Hematopoietic multipotent progenitor cell treated with erythropoietin and hydrocortisone succinate and interleukin-3 and kit ligand, for 8 days (in vitro differentiated cells): ENCODE measurements around the gene CASP1.
"Not testable (repeated sequence)": the region's sequence is repeated elsewhere in the genome, so short reads cannot be mapped to it uniquely, and the experiment has no call there.

Experiments used
- DNase-seq: peaks from one replicate; pipeline ENCODE4 v3.0.0-alpha.2; 2015

CASP1 gene

DNA sequence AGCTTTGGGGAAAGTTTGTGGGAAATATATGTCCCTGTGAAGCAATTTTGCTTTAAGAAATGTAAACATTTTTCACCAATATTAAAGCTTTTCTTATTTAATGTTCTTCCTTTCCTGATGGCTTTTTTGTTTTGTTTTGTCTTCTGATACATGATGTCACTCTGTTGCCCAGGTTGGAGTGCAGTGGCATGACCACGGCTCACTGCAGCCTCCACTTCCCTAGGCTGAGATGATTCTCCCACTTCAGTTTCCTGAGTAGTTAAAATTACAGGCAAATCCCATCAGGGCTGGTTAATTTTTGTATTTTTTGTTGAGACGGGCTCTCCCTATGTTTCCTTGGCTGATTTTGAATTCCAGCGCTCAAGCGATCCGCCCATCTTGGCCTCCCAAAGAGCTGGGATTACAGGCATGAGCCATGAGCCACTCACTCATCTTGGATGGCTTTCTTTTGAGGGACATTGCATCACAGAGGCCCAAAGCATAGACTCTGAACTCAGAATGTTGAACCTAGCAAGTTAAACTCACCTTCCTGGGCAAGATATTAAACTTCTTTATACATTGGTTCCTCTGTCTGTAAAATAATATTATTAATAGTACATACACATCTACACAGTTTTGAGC, 10.8 kb upstream of the CASP1 start:
- DNase-seq = no peak

DNA sequence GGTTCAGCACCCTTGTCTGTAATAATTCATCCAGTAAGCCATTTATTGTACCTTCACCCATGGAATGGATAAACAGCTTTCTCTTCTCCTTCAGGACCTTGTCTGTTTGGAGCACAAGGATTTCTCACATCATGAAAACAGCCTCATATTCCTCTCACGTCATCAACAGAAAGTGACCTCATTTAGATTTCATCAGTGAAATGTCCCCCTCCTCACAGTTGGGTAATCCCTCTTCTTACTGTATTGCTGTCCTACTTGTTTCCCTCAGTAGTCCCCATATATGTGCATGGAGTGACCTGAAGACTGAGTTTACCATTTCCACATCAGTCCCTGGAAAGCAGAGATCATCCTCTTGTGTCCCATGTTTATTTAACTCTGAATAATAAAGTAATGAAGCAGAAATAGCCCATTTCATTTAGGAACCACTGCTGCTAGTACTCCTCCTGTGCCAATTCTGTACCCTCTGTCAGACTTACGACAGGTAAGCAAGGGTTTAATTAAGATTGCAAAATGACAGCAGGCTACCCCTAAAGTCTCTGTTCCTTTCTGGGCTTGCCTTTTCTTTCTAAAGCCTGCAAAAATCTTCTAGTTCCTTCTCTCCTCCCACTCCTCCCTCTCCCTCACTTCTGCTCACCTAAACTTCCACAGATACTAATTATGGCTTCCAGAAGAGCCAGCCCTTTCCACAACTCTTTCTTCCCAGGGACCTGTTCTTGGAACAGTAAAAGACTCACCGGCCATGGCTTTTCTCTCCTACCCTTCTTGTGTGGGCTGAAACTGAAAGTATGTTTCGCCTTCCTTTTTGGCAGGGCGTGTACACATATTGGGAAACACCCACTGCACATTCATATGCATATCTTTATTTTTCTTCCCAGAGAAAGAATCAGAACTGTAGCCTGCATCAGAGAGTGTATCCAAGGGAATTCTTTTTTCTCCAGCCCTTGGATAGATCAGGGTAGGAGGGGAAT, 9.9 kb upstream of the CASP1 start, which contains the start of gene CARD16:
Gene CARD16 (minus strand): TSS at position 779 of the 968 bp plus-strand sequence. CDS start 38 bp downstream, at position 741.
- peak; percentile 65 for DNase-seq

DNA sequence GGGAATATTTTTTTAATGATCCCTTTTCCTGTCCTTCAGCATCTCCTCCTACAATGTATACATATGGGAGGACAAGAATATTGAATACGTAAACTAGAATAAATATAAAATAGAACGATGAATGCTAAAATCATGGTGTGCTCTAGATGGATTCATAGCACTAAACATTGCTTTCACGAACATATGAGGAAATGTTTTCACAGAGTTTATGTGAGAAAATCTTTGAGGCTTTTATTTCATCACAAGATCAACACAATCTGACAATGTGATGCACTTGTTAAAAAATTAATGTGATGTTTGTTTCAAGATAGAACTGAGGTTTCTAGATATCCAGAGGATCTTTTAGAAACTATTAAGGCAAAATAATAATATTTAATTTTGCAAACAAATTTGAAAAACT, 7.2 kb upstream of the CASP1 start:
- no peak for DNase-seq

DNA sequence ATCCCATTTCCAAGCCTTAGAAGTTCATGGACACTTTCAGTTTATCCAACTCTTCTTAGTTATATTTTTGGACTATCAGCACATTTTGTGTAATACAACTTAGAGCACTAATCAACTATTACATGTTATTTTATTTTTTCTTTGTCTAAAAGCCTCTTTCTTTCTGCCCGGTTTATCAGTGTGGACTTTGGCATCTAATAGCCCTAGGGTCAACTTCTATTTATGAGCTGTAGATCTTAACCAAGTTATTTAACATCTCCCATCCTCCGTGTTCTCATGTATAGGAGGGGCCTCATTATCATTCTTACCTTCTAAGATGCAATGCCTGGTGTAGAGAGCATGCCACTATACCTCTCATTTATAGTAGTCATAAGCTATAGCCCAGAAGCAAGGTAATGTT, 5.8 kb upstream of the CASP1 start:
- no peak for DNase-seq

DNA sequence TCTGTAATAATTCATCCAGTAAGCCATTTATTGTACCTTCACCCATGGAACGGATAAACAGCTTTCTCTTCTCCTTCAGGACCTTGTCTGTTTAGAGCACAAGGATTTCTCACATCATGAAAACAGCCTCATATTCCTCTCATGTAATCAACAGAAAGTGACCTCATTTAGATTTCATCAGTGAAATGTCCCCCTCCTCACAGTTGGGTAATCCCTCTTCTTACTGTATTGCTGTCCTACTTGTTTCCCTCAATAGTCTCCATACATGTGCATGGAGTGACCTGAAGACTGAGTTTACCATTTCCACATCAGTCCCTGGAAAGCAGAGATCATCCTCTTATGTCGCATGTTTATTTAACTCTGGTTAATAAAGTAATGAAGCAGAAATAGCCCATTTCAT, 556 bp downstream of the CASP1 start:
- not testable (repeated sequence) for DNase-seq

DNA sequence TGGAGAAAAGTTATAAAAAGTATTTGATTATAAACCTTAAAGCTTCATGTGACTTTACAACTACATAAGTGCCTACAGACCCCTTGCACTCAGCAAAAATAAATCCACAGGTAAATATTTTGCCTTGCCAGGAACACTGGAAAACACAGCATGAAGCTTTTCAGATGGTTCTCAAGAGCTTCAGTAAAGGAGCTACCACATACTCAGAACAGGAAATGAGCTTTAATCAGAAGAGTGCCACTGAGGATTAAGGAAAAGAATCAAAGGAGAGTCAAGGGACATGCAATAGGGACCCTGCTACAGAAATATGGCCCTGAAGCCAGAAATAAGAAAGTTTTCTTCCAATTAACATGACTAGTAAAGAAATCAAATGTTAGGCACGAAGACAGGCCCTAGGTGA, 1.2 kb downstream of the CASP1 start:
- DNase-seq = no peak

DNA sequence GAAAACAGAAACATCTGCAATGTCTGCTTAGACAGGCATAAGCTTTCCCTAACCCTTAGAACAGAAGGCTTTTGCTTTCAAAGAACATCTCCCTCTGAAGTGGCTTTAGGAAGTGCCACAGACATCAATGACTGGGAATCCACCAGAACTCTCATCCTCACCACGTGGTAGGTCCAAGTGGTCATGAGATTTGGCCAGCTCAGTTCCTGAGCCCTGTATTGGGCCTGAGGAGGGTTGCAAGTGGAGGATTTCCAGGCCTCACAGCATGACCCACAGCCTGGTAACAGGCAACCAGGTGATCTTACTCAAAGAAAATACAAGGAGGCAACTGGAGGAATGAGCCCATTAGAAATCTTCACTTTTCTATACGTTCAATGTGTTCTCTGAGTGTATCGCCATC, 1.6 kb downstream of the CASP1 start:
- DNase-seq = no peak

DNA sequence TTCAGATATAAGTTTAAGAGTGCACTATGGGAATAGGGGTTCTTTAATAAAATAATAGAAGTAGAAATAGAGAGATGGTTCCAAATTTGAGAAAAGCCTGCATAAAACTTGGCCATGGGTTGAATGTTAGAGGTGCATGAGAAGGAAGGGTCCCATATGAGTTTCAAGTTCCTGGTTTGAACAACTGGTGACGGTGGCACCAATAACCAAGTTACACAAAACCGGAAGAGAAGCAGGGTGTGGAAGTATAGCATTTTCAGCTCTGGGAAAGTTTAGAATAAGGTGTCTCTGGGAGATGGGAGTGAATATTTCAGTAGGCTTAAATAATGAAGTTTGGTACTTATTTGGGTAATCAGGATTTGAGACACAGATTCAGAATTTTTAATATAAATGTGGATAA, 2.4 kb downstream of the CASP1 start:
- no peak for DNase-seq

DNA sequence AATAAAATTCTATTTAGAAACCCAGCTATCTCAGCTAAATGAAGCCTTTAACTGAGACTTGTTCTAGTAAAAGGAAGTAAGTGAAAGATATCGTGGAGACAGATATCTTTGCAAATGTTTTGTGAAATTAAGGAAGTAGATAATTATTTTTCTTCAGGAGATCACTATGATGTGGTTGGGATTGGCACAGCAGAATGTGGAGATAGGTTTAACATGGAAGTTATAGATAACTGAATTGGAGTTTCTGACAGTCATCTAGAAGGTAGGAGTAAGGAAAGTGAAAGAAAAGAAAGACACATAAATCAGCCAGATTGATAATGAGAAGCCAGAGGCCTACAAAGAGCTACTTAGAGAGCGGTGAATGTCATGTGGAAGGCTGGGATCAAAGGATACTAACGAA, 7.3 kb downstream of the CASP1 start:
- DNase-seq = peak; percentile 42

DNA sequence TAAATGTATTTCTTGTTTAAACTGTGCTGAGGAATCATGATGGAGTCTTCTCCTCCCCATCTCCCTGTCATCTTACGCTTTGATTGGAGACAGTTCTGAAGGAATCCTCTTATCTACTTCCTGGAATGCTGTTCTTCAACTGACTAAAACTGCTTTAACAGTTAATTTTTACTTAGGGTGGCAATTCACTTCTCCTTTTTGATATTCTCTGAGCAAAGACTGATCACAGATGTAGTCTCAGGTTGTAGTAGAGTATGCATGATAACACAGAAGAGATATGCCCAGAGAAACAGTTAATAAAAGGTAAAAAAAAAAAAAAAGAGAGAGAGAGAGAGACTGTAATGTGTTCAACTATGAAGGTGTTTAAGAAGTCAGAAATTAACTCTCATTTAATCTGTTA, 10.6 kb downstream of the CASP1 start:
- no peak for DNase-seq

DNA sequence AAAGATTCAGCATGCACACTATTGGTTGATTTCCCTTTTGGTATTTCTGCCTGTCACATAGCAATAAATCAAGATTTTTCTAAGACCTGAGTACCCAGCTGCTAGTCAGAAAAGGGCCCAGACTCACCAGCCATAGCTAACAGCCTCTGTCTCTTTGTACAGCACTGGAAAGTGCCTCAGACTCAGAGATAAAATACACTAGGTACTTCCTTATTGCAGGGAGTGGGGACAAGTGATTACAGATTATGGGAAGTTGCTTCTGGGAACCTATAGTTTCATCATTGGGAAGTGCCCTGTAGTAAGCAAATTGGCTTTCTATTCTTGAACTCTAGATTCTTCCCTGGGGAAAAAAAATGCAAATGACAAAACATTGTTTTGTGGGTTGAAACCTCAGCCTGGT, 11.9 kb downstream of the CASP1 start, which contains the start of gene CASP5:
Gene CASP5 (minus strand): TSS at position 166 of the 400 bp plus-strand sequence. CDS start 32 bp downstream, at position 134.
- no peak for DNase-seq

DNA sequence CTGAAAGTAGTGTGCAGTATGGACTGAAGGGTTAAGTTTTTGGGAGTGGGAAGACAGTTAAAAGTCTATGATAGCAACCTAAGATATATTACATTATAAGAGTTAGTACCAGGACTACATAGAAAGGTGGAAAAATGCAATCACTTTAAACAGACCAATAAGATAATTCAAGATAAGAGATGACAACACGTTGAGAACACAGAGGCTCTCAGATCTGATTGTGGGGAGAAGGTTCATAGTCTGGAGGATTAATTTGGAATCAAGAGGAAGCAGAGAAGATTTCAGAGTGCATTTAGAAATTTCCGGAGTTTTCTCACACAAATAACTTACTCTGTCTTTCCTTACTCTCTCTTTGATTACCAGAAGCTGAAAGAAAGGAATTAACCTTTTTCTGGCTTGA, 12.4 kb downstream of the CASP1 start:
- no peak for DNase-seq

DNA sequence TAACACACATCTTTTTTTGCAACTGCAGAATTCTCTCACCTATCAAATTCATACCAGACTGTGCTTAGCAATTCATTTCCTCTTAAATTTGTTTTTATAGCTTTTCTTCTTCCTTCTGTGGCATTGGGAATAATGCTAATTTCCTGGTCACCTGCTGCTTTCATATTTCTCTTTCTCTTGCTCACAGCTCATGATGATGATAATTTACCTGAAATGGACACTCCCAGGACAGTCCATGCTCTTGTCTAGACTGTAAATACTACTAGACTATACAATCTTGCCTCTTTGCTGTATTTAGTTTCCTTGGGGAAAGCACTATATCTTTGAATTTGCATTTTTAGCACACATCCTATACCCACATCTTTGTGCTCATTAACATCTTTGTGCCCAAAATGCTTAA, 27.5 kb downstream of the CASP1 start:
- DNase-seq = no peak

DNA sequence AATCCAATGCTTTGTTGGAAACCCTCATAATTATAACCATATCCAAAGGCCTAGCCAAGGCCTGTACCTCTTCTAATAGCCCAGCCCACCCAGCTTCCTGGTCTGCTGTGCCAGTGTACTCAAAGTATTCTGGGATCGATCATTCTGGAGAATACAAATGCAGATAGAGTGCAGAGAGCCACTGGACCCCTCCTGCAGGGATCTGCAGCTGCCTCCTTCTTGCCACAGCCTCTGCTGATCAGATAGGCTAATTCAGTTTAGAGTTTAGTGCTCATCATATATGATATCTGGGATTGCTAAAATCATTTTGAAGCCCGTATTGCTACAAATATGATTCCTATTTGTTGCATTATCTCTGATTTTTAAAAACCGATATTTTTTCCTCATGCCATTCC, 29.5 kb downstream of the CASP1 start:
- no peak for DNase-seq

DNA sequence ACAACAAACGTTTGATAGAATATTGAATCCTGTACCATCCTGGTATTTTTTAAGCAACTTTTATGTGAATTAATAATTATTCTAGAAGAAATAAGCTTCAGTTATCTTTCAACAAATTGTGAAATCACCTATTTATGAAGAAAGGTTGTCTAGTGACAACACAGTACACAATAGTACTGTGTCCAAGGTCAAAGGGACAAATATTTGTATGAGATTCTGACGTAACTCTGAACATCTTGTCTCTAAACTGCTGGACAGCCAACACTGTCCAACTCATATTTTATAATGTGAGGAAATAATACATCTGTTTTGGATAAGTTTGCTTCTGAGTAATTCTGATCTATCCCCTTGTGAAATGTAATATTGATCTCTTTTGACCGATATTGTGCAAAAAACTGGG, 30.9 kb downstream of the CASP1 start:
- DNase-seq = no peak

DNA sequence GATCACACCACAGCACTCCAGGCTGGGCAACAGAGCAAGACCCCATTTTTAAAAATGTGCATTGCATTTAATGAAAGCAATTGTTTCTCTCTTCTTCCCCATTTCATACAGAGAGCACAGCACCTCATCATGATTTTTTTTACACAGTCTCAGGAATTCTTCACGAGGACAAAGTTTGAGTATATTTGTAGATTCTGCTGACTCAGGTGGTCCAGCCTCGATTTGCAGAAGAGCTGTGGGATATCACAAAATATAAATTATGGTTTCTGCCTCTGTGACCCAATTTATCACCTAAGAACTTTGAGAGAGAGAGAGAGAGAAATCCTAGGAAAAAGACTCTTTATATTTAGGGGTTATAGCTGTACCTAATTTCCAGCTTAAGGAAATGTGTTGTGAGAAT, 31.8 kb downstream of the CASP1 start:
- no peak for DNase-seq

DNA sequence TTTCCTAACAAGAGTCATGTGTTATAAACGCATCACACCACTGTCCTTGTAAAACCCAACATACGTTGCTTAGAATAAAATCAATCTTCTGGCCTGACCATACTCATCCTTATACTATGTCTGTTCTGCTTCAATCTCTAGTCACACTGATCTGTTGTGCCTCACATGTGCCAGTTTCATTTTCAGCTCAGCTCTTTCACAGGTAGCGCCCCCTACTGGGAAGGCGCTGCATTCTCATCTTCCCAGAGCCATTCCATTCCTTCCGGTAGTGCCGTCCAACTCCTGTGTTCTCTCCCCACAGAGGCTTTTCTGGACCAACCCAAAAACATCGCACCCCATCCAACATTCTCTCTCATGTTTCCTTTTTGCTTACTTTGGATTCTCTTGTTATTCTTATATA, 34.1 kb downstream of the CASP1 start:
- peak; percentile 31 for DNase-seq

DNA sequence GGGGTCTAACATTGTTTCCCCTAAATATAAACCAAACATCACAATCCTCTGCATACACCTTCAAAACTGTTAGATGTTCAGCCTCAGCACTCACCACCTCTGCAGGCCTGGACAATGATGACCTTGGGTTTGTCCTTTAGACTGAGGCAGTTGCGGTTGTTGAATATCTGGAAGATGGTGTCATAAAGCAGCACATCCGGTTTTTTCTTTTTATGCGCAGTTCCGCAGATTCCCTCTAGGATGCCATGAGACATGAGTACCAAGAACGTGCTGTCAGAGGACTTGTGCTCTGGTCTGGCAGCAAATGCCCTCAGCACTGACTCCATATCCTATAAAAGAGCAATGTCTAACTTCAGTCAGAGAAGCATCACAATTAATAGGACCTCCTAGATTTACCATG, 34.8 kb downstream of the CASP1 start:
- peak; percentile 29 for DNase-seq

DNA sequence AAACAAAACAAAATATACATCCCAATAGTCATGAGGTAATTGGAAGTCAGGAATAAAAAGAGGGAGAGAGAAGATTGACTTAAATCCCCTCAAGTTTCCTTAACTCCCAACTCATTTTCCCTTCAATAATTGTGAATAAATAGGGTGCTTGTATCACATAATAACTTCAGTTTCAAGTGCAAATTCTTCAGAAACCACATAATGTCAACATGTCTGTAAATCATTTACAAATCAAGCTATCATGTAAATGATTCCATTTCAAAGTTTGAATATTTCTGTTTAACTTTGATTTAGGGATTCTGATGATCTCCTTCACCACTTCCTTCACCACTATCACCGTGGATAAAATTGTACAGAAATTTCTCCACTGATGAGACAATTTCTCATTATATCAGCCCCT, 35.2 kb downstream of the CASP1 start:
- no peak for DNase-seq

DNA sequence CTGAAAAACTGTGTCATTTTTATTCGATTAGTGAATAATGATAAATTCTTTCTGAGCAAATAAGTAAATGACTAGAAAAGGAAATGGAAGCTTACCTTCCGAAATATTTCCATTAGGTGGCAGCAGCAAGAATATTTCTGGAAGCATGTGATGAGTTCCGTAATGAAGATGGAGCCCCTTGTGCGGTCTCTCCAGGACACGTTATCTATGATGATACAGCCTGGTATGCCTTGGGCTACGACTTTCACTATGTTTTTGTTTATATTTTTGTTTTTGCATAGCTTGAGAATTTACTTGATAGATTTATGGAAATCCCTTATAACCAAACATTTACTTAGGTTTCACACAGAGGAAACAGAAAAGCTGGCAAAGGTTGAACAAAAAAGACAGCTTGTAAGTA, 37.7 kb downstream of the CASP1 start:
- DNase-seq = no peak

DNA sequence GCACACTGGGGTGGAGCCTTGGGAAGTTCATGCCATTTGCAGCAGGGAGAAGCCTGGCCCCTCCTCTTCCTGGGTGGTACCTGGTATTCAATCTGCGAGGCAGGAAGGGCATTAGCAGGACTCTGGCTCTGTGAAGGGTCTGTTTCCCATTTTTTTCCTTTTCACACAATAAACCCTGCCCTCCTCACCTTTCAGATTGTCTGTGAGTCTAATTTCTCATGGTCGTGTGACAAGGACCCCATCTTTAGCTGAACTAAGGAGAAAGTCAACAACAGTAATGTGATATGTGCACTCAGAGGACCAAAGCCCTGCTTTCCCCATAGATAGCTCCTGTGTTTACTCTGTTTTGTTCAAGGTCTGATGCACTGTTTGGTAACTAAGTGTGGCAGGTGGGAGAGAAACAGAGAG, 39.9 kb downstream of the CASP1 start:
- no peak for DNase-seq

DNA sequence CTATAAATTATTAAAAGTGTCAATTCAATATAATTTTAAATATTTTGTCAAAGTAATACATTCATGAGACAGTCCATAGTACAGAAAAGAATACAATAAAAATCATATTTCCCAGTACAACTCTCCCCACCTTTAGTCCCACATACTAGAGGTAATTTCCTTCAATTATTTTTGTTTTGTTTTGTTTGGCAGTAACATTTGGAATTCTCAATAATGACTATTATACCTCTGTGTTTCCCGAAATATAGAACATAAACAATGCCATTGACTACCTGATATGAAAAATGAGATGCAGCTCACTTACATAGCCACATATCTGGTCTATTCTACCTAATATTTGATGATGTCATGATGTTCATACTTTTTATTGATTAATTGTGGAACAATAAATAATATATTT, 42.2 kb downstream of the CASP1 start:
- no peak for DNase-seq

DNA sequence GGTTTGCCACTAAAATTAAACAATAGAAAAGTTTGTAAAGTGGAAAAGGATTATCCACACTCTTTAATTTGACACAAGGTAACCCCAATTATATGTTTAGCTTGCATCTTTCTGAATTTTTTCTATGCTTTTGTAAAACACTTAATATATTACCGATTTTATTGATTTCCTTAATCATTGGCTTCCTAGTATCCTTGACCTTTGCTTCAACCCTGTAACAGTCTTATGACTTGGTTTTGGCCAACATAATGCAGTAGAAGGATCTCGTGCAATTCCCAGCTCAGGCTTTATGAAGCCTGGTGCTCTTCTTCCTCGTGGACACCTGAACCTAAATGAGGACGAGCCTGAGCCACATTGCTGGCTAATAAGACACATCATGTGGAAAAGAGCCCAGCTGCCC, 43.0 kb downstream of the CASP1 start:
- no peak for DNase-seq

DNA sequence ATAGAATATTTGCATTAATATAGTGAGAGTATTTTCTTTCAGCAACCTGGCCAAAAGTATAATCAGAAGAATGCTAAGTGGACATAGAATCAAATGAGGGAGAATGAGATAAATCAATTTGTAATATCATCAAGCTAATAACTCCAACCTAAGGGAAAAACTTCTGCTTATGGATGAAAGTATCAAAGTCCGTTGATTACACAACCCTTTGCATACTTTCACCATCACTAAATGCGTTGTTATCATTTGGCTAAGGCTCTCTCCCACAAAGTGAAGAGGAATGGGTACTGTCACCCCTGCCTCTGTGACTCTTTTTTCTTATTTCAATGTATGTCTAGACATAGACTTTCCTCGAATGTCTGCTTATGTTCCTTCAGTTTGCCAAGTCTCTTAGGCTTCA, 50.1 kb downstream of the CASP1 start:
- no peak for DNase-seq
